GM21737 (cell line): ENCODE data around the gene APBA2.
"Not testable (repeated sequence)": the region's sequence is repeated elsewhere in the genome, so short reads cannot be mapped to it uniquely, and the experiment has no call there.

ENCODE experiments used
- ATAC-seq: cut with Tn5 transposase; IDR thresholded peaks from one replicate; pipeline ENCODE4 v1.9.1; 2021; ENCODE audit warnings: mild to moderate bottlenecking, moderate library complexity; ENCODE audit not compliant: unreplicated experiment

APBA2 gene

DNA sequence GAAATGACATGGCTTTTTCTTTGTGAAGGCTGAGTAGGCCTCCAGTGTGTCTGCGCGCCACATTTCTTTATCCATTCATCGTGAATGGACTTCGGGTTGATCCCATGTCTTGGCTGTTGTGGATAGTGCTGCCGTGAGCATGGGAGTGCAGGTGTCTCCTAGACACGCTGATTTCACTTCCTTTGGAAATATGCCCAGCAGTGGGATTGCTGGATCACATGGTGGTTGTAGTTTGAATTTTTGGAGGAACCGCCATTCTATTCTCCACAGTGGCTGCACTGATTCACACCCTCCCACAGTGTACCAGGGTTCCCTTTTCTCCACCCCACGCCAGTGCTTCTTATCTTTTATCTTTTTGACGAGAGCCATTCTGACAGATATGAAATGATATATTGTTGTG lies 212.2 kb downstream of the APBA2 start:
- no peak for ATAC-seq

DNA sequence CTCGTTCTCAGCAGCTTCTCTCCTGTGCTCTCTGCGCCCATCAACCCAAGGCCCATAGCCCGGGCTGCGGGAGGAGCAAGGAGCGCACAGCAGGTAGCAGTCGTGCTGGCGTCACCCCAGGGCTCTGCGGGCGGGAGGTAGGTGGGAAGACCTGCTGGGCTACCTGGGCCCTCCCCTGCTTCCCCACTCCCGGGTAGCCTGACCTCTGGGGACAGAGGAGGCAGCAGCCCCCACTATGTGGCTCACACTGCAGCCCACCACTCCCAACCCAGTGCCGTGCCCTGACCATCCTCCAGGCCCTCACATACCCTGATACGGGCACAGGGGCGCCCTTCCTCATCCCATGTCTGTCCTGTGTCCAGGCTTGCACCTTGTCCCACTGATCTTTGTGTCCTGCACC lies 212.9 kb downstream of the APBA2 start:
- no peak for ATAC-seq

DNA sequence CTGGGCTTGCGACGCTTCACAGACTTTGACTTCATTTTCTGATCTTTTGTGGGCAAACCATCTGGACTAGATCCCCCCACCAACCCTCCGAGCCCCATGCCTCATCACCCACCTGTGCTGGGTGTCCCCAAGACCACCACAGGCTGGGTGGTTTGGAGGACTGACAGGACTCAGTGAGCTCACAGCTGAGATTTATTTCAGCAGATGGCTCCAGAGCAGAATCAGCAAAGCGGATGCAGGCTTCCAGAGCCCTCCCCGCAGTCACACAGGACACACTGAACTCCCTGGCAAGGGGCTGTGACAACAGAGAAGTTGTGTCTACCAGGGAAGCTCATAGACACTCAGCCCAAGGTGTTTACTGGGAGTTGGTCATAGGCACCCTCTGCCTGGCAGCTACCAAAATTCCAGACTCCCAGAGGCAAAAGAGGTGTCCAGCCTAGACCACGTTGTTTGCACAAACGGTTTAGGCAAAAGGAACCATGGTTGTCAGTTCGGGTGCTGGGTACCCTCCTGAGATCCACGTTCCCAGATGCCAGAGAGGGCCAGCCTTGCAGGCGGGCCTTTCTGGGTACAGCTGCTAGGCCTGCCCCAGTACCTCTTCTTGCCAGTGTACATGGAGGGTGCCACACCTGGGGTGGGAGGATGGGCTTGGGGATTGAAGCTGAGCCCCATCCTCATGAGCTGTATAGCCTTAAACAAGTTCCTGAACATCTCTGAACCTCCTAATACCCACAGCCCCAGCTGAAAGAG lies 213.5 kb downstream of the APBA2 start:
- ATAC-seq: no peak

DNA sequence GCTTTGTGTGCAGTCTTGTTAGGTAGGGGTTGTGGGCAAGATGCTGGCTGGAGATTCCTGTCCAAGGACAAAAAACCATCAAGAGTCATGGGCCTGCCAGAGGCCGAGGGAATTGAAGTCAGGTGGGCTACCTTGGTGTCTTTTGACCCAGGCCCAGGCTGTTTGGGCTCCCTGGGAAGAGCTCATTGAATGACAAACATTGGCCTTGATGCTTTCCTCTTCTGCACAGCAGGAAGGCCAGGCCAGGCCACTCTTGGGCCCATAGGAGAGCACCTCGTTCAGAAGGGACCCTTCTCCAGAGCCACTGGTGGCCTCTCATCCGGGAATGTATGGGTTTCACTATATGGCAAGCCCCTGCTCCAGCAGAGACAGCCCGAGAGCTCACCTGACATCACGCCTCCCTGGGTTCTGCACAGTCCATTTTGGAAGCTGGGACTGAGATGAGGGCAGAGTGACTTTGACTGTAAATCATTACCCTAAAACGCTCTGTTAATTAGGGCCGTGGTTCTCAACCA lies 214.8 kb downstream of the APBA2 start:
- no peak for ATAC-seq

DNA sequence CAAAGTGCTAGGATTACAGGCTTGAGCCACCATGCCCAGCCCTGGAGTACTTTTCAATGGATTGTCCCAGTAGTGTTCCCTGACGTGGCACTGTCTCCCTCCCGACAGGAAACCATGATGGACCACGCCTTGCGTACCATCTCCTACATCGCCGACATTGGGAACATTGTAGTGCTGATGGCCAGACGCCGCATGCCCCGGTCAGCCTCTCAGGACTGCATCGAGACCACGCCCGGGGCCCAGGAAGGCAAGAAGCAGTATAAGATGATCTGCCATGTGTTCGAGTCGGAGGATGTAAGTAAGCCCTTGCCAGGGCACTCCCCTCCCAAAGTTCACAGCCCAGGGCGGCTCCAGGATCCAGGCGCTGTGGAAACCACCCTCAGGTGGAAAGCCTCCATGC lies 215.7 kb downstream of the APBA2 start:
- ATAC-seq: no peak

- ATAC-seq: not testable (repeated sequence)
Measured at GRCh38 chr15:29102173-29102794, 216.5 kb downstream of the APBA2 start.

DNA sequence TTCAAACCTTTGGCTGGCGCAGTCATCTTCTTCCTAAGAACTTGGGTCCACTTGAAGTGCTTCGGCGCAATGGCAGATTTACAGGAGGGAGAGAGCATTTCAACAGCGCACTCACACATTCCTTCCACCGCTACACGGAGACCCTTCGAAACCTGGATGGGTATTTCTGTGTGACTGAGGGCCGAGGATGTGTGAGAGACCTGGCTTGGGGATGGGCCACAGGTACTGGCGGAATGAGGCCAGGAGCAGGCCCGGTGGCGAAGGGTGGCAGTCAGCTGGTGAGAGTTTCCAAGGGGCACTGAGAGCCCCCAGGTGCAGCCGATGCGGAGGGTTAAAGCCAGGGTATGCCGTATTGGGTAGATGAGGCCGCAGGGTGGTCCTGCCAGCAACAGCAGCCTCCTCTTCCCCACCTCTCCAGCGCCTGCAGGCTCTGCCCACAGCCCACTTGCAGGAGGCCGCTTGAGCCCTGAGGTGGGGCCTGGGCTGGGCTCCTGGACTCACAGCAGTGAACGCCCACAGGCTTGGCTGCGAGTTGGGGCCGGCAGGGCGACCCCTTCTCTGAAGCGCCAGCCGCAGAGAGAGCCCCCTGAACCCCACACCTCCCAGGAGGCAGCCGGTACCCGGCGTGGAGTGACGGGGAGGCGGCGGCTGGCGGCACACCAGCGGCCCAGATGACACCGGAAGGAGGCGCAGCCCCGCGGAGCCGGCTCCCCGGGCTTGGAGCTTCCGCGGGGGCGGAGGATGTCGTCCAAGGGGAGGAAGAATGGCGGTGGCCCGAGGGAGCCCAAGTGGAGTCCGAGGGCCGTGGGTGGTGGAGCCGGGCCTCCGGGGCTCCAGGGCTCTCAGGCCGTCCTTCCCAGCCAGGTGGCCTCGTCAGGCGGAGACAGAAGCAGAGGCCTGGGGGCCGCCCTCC lies 217.4 kb downstream of the APBA2 start:
- no peak for ATAC-seq

DNA sequence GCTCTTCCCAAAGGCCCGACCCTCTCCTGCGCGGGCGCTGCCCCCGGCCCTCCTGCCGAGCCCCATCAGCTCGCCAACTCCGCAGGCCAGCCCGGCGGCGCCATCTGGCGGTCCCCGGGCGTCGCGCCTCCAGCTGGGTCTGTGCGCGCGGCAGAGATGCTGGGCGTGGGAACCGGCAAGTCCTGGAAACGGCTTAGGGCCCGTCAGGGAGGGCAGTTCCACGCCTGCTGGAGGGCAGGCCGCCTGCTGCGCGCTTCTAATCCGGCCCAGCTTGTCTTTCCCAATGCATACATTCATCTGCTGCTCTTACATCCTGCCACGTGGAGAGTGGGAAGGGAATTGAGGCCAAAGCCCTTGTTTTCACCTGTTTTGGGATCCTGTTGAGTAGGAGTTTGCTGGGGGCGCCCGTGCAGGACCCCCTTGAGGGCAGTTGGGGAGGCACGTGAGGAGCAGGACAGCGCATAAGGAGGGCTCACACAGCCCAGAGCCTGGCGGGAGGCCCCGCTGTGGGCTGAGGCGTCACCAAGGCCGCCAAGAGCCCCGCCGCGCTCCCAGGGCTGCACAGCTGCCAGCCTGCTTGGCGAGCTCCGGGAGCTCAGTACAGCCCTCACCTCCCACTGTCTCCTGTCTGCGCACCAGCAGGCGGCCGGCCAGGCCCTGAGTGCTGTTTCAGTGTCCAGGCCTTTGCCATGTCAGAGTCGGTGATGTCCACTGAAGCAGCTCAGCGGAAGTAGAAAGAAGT lies 218.2 kb downstream of the APBA2 start:
- ATAC-seq: no peak

- no peak for ATAC-seq
Measured at GRCh38 chr15:29104566-29104880, 218.7 kb downstream of the APBA2 start.

GRCh38 chr15:29105151-29105854 lies 219.5 kb downstream of the APBA2 start:
- ATAC-seq: no peak

DNA sequence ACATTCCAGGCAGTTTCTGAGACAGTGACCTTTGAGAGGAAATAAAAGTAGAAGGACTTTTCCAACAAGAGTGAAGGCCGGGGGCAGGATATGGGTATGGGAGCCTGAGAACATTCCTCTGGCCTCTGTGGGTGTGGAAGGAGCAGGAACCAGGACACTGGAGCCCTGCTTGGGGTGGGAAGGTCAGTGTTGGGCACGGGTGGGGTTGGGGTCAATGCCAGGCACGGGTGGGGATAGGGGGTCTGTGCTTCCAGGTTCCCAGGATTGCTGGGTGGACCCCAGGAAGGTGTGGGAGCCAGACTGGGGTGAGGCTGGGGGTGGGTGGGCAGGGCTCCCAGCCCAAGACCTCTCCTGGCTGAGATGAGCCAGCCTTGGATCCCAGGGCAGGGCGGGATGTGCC lies 220.3 kb downstream of the APBA2 start:
- ATAC-seq: no peak

DNA sequence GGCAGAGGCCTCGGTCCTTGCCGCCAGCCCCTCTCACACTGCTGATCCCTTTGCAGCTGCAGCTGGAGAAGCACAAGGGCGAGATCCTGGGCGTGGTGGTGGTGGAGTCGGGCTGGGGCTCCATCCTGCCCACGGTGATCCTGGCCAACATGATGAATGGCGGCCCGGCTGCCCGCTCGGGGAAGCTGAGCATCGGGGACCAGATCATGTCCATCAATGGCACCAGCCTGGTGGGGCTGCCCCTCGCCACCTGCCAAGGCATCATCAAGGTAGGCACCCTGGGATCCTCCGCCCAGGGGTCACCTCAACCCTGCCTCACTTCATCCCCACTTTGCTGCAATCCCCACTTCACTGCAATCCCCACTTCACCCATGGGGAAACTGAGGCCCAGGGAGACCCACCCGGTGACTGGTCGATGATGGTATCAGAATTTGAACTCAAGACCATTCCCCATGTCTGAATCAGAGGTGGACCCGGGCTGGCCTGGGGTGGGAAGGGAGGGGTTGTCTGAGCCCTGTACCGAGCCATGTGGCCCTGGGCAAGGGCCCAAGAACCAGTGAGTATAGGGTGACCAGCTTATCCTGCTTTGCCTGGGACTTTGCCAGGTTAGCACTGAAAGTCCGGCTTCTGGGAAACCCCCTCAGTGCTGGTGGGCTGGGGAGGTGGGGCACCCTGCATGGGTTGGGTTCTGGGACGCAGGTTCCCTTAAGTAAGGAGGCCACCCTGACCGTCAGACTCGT lies 220.9 kb downstream of the APBA2 start:
- ATAC-seq: no peak

DNA sequence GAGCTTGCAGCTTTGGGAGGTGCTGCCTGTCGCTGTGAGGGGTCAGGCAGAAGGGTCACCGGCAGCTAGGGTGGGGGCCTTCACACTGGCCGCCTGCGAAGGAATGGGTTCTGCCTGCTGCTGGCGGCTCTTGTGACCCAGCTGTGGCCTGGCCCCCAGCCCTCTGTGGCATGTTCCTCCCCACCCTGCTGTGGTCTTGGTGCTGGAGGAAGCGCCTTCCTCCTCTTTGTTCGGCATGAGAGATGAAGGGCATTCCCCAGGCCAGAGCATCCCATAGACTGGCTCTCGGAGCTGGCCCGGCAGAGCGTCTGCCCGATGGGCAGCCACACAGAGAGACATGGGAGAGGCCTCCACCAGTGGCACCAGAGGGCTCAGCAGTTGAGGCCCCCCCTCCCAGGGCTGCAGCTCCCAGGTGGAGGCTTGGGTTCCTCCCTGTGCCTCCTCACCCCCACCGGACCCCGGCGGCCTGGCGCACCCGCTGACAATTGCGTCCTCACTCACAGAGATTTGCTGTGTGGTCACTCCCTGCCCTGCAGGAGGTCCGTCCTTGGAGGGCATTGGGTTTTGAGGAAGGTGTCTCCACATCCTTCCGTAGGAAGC lies 221.6 kb downstream of the APBA2 start:
- no peak for ATAC-seq

GRCh38 chr15:29107971-29108645 lies 222.3 kb downstream of the APBA2 start:
- no peak for ATAC-seq

DNA sequence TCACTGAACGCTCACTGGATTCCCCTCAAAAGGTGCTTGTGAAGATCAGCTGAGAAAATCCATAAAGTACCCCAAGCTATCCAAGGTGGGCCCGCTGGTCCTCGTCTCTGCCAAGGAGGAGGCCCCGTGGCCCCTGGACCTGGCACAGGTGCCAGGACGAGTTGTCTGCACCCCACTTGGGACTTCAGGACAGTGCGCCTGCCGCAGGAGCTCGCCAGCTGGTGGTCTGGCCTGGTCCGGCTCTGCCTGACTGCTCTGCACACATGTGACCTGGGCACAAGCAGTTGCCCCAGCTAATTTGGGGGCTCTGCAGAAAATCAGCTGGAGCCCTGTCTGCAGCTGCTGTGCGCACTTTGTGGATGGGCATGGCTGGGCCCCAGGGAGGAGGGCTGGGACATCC lies 224.0 kb downstream of the APBA2 start:
- ATAC-seq: no peak

- ATAC-seq: no peak
Measured at GRCh38 chr15:29110176-29110575, 224.4 kb downstream of the APBA2 start.

GRCh38 chr15:29110733-29111132 lies 225.0 kb downstream of the APBA2 start:
- ATAC-seq: no peak

DNA sequence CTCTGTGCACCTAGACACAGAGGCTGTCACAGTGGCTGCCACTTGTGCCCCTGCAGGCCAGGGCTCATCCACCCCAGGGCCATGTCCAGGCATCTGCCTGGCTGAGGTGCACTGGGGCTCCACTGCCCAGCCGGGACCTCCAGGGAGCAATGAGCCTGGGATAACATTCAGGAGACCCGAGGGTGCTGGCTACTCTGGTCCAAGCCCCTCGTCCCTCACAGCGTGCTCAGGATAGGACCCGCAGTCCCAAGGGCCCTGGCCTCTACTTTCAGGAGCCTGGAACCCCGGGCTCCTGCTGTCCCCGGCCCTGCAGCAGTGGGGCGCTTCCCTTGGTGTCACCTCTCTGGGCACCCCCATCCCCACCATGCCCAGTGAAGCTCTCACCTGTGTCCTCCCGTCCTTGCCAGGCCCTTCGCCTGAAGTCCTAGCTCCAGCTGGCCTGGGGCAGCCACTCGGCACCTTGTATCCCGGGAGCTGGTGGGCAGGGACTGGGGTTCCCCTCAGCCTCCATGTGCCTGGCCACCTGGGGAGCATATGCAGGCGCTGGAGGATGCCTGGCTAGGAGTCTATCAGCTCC lies 226.0 kb downstream of the APBA2 start:
- no peak for ATAC-seq
